Spleen (tissue), 7 donors: ENCODE data around the gene BPI.

Experiments used
- CTCF ChIP-seq, 11 experiments: fragments of 200-600 bp in 7 of 11; fragments of 450-650 bp in 4 of 11; sonication (generic) in 4 of 11; IDR thresholded peaks in 8 of 11; conservative IDR thresholded peaks in 3 of 11; 1 replicate in 7 of 11; 2 replicates in 4 of 11; pipeline versions ENCODE4 v1.4.0 to v1.8.0; 2016 to 2021; ENCODE audit warnings: antibody characterized with exemption in 11 of 11, inconsistent platforms in 4 of 11, mild to moderate bottlenecking in 1 of 11
- POLR2A ChIP-seq, 3 donors: fragments of 450-650 bp; IDR thresholded peaks; one replicate each; pipeline ENCODE4 v1.5.1; 2017; ENCODE audit warnings: antibody characterized with exemption in 3 of 3, mild to moderate bottlenecking in 1 of 3
- POLR2AphosphoS5 ChIP-seq, 3 donors: sonication (generic); formaldehyde crosslinking; IDR thresholded peaks; one replicate each; pipeline ENCODE4 v1.5.1; 2017; ENCODE audit warnings: antibody characterized with exemption in 3 of 3
- donor health status: DM: no; HTN: no; CAD: no; lungs with moderate emphysema.
- donor health status: DM: no; HTN: no; CAD: no.
- donor health status: DM: no; HTN: no; CAD: no.

GRCh38 chr20:38340693-38341092 lies 36.7 kb downstream of the BPI start:
- TF ChIP-seq CTCF (IDR thresholded peaks at IDR 0.05 in 8 of 11, conservative IDR thresholded peaks at IDR 0.05 in 3 of 11) (no peak), POLR2AphosphoS5 (IDR thresholded peaks at IDR 0.05) (no peak), POLR2A (IDR thresholded peaks at IDR 0.05) (no peak)
